ENCODE data around the gene CENPS. TPM values are rescaled to one million over a fixed set of nuclear protein-coding genes. Genes with fewer than 3 reads are reported as not detected.

CENPS gene
- total and polyA plus RNA-seq, 2 of the 13 experiments (the other 11 are each of a cell fraction or from before 2014, with no cell fraction given): 3.3 to 22.0 TPM

DNA sequence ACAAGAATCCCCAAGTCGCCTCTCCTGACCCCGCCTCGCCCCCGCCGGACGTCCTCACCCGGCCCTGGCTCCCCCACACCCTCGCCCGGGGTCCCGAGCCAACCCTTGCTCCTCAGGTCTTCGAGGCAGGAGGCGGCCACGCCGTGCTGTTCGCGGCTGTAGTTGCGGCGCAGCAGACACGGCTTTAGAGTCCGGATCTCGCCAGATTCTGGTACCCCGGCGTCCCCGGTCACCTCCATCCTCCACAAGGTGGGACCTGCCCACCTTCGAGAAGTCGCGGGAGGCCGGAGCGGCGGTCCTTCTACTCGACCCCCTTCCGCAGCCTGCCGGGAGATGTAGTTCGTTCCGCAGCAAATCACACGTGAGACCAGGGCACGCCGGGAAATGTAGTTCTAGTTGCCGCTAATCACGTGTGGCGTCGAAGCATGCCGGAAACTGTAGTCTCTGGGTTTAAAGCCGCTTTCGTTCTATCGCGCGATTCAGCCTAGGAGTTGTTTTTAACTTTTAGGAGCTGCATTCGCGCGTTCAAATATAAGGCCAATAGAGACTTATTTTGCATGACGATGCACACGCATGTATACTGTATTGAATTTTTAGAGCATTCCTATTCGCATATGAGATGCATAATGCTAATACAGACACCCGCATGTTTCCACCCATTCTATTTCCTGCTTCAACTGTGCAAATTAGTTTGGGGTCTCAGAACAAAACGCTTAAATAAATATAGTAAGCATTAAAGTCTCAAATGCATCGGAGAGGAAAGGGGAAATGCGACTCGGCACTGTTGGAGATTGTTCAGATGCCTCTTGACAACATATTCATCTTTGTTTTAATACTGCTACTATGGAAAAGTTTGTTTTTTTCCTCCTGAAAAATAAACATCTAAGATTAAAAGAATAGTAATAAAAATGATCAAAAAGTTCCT is 42.2 kb downstream of the CENPS start, which contains the start of gene DFFA (continued):
- TF ChIP-seq ZHX1 (CRISPR knock-in tag; IDR thresholded peaks at IDR 0.05; ENCODE audit: low read depth): peak; percentile 30; the same call in 1 of the 2 replicates
- peak; percentile 82; the same call in 1 of the 2 replicates for TF ChIP-seq KLF6 (CRISPR knock-in tag; IDR thresholded peaks at IDR 0.05)
- peak; percentile 93 for TF ChIP-seq SPEN (CRISPR knock-in tag; IDR thresholded peaks at IDR 0.05; ENCODE audit: low read depth)
- TF ChIP-seq MAF1 (CRISPR knock-in tag; IDR thresholded peaks at IDR 0.05; ENCODE audit: borderline replicate concordance): 0 out of 2 replicates have a peak, but pooled peaks have one; percentile 41
- TF ChIP-seq POLR2AphosphoS2 (IDR thresholded peaks at IDR 0.05; ENCODE audit: low read depth, low read length): no peak
- TF ChIP-seq, protein P1, sequence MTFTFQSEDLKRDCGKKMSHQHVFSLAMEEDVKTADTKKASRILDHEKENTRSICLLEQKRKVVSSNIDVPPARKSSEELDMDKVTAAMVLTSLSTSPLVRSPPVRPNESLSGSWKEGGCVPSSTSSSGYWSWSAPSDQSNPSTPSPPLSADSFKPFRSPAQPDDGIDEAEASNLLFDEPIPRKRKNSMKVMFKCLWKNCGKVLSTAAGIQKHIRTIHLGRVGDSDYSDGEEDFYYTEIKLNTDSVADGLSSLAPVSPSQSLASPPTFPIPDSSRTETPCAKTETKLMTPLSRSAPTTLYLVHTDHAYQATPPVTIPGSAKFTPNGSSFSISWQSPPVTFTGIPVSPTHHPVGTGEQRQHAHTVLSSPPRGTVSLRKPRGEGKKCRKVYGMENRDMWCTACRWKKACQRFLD (CRISPR knock-in tag; IDR thresholded peaks at IDR 0.05; ENCODE audit: borderline replicate concordance): no peak
- no peak for TF ChIP-seq EHMT2 (IDR thresholded peaks at IDR 0.05; ENCODE audit: borderline replicate concordance, low read depth, low read length)
- no peak for TF ChIP-seq ZNF557 (CRISPR knock-in tag; IDR thresholded peaks at IDR 0.05)
- TF ChIP-seq, protein P2, sequence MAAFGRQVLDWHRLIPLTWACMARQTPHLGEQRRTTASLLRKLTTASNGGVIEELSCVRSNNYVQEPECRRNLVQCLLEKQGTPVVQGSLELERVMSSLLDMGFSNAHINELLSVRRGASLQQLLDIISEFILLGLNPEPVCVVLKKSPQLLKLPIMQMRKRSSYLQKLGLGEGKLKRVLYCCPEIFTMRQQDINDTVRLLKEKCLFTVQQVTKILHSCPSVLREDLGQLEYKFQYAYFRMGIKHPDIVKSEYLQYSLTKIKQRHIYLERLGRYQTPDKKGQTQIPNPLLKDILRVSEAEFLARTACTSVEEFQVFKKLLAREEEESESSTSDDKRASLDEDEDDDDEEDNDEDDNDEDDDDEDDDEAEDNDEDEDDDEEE (CRISPR knock-in tag; IDR thresholded peaks at IDR 0.05): no peak; the same call in 1 of the 2 replicates
- TF ChIP-seq ZNF562 (CRISPR knock-in tag; IDR thresholded peaks at IDR 0.05; ENCODE audit: borderline replicate concordance): no peak
- TF ChIP-seq ZNF75D (CRISPR knock-in tag; IDR thresholded peaks at IDR 0.05; ENCODE audit: borderline replicate concordance): no peak
- TF ChIP-seq TSC22D2 (CRISPR knock-in tag; IDR thresholded peaks at IDR 0.05; ENCODE audit: borderline replicate concordance): peak; percentile 77; the same call in 1 of the 2 replicates
- peak; percentile 86 for TF ChIP-seq RXRA (CRISPR knock-in tag; IDR thresholded peaks at IDR 0.05)
- TF ChIP-seq HOXA9 (CRISPR knock-in tag; IDR thresholded peaks at IDR 0.05; ENCODE audit: borderline replicate concordance): no peak
- TF ChIP-seq ARNT2 (CRISPR knock-in tag; IDR thresholded peaks at IDR 0.05; ENCODE audit: low read depth): no peak; the same call in 1 of the 2 replicates
- peak; percentile 99 for TF ChIP-seq HCFC1 (IDR thresholded peaks at IDR 0.05; ENCODE audit: low read depth, low read length)
- TF ChIP-seq, protein P3, sequence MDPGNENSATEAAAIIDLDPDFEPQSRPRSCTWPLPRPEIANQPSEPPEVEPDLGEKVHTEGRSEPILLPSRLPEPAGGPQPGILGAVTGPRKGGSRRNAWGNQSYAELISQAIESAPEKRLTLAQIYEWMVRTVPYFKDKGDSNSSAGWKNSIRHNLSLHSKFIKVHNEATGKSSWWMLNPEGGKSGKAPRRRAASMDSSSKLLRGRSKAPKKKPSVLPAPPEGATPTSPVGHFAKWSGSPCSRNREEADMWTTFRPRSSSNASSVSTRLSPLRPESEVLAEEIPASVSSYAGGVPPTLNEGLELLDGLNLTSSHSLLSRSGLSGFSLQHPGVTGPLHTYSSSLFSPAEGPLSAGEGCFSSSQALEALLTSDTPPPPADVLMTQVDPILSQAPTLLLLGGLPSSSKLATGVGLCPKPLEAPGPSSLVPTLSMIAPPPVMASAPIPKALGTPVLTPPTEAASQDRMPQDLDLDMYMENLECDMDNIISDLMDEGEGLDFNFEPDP (CRISPR knock-in tag; conservative IDR thresholded peaks at IDR 0.05): 0 out of 2 replicates have a peak, but pooled peaks have one; percentile 85
